Measurements from ENCODE around the gene DPF3. TPM values are rescaled to one million over a fixed set of nuclear protein-coding genes. Genes with fewer than 3 reads are reported as not detected.

DPF3 gene
- total RNA-seq, 1 experiment from 2014 or later: 0.31 TPM

DNA sequence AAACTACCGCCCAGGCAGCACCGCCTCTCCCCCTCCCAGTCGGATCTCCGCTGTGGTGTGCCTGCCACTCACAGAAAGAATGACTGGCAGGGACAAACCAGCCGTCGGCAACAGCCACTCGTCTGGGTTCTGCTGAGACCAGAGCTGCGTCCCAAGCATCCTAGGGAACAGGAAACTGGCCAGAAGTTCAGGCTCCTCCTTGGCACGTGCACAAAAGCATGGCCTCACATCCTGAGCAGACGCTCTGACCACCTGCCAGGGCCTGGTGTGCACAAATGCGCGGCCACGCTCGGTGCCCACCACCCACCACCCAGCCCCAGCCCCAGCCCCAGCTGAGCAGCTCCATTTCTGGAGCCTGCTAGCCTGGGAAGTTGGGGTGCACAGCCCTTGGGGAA is 214.8 kb downstream of the DPF3 start:
- H3K4me1 Mint-ChIP-seq: peaks cover 9% of the 10 kb centered on the region
- CTCF ChIA-PET: interaction anchor here (0.8 kb wide), 1 partner anchor 21 kb away, joined by 4 read pairs; no protein-coding TSS in a partner anchor
- peaks cover 22% of the 10 kb centered on the region for H3K9me3 Mint-ChIP-seq
- no peak overlapping the region for H3K4me3 Mint-ChIP-seq
- ATAC-seq: no peak
- peaks cover 3% of the 10 kb centered on the region for H3K27me3 Mint-ChIP-seq (ENCODE audit: low read depth)
- 0 out of 2 replicates have a peak, but pooled peaks cover 3% of the 10 kb centered on the region for H3K36me3 Mint-ChIP-seq
- H3K27ac Mint-ChIP-seq: no peak overlapping the region
- no peak for DNase-seq (ENCODE audit: low spot score)
- POLR2A ChIA-PET: no interaction called here
- TF ChIP-seq SP1 (CRISPR knock-in tag; conservative IDR thresholded peaks at IDR 0.05) (no peak), TCF7 (CRISPR knock-in tag; IDR thresholded peaks at IDR 0.05; ENCODE audit: low read depth) (no peak), GTF2I (CRISPR knock-in tag; conservative IDR thresholded peaks at IDR 0.05) (no peak), ZNF425 (CRISPR knock-in tag; conservative IDR thresholded peaks at IDR 0.05) (no peak), NR2C2 (CRISPR knock-in tag; IDR thresholded peaks at IDR 0.05) (no peak), ATF2 (CRISPR knock-in tag; IDR thresholded peaks at IDR 0.05; ENCODE audit: borderline replicate concordance, low read depth) (no peak), USF2 (CRISPR knock-in tag; IDR thresholded peaks at IDR 0.05) (no peak), NFYB (CRISPR knock-in tag; conservative IDR thresholded peaks at IDR 0.05; ENCODE audit: low read depth) (no peak)

GRCh38 chr14:72678356-72678755 is 215.5 kb downstream of the DPF3 start:
- TF ChIP-seq SOX15 (CRISPR knock-in tag; IDR thresholded peaks at IDR 0.05): no peak
- no peak for TF ChIP-seq ZNF263 (CRISPR knock-in tag; IDR thresholded peaks at IDR 0.05; ENCODE audit: low read depth)
- no peak for TF ChIP-seq MXD4 (CRISPR knock-in tag; IDR thresholded peaks at IDR 0.05; ENCODE audit: borderline replicate concordance)
- no peak for TF ChIP-seq E2F5 (CRISPR knock-in tag; IDR thresholded peaks at IDR 0.05)
- TF ChIP-seq RORB (CRISPR knock-in tag; IDR thresholded peaks at IDR 0.05): no peak
- Mint-ChIP-seq H3K4me1 (peaks cover 9% of the 10 kb centered on the region), H3K36me3 (0 out of 2 replicates have a peak, but pooled peaks cover 3% of the 10 kb centered on the region), H3K27ac (no peak overlapping the region), H3K27me3 (ENCODE audit: low read depth) (peaks cover 3% of the 10 kb centered on the region), H3K9me3 (peaks cover 22% of the 10 kb centered on the region), H3K4me3 (no peak overlapping the region)
- ChIA-PET POLR2A (interaction anchor here (0.6 kb wide), 1 partner anchor 19 kb away, joined by 3 read pairs; no protein-coding TSS in a partner anchor), CTCF (no interaction called here)
- no peak for DNase-seq (ENCODE audit: low spot score)
- no peak for ATAC-seq

DNA sequence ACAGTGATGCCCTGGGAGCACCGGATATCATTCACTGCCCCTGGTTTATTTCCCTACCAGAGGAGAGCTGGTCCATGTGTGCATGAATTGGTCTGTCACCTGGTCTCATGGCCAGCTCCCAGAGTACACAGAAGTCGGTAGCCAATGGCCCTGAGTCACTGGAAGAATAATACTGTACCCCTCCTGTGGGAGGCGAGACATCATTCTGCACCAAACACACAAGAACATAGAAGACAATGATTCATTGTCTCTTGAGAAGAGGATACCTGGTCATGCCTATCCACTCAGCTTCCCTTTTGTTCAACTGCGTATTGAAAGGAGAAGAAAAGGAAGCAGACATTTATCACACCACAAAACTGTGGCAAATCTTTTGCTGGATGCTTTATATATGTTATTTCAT is 216.2 kb downstream of the DPF3 start:
- Mint-ChIP-seq H3K4me1 (peaks cover 9% of the 10 kb centered on the region), H3K36me3 (0 out of 2 replicates have a peak, but pooled peaks cover 3% of the 10 kb centered on the region), H3K9me3 (peaks cover 22% of the 10 kb centered on the region), H3K27me3 (ENCODE audit: low read depth) (peaks cover 3% of the 10 kb centered on the region), H3K27ac (no peak overlapping the region), H3K4me3 (no peak overlapping the region)
- TF ChIP-seq HMGA2 (CRISPR knock-in tag; IDR thresholded peaks at IDR 0.05) (no peak), ZNF263 (CRISPR knock-in tag; IDR thresholded peaks at IDR 0.05; ENCODE audit: low read depth) (no peak), ZNF512 (CRISPR knock-in tag; IDR thresholded peaks at IDR 0.05; ENCODE audit: borderline replicate concordance) (no peak), RELA (CRISPR knock-in tag; IDR thresholded peaks at IDR 0.05; ENCODE audit: borderline replicate concordance) (no peak), STAT6 (CRISPR knock-in tag; conservative IDR thresholded peaks at IDR 0.05; ENCODE audit: low read depth) (no peak), CREB1 (CRISPR knock-in tag; IDR thresholded peaks at IDR 0.05) (no peak), ZBTB21 (CRISPR knock-in tag; IDR thresholded peaks at IDR 0.05; ENCODE audit: borderline replicate concordance) (no peak)
- DNase-seq (ENCODE audit: low spot score): no peak
- ChIA-PET POLR2A (no interaction called here), CTCF (no interaction called here)
- ATAC-seq: no peak
